Memory B cell (primary cell): ENCODE data around the gene NUFIP2.

ENCODE experiments used
- ATAC-seq: fragments of 150-1000 bp; cut with Tn5 transposase; 2 replicates; pipeline ENCODE4 v1.10.0; 2021; ENCODE audit warnings: low read depth, mild to moderate bottlenecking, moderate library complexity
- DNase-seq, 2 donors: peaks; one replicate each; pipeline ENCODE4 v3.0.0; 2022; ENCODE audit warnings: low spot score in 2 of 2
- H3K27ac Mint-ChIP-seq: one replicate; pipeline ENCODE4 v1.8.0; 2022; ENCODE audit warnings: mild to moderate bottlenecking, moderate library complexity, mixed read lengths
- H3K27me3 Mint-ChIP-seq: one replicate; pipeline ENCODE4 v1.8.0; 2022; ENCODE audit warnings: mixed read lengths
- H3K36me3 Mint-ChIP-seq: one replicate; pipeline ENCODE4 v1.8.0; 2022; ENCODE audit warnings: mild to moderate bottlenecking, mixed read lengths
- H3K4me1 Mint-ChIP-seq: one replicate; pipeline ENCODE4 v1.8.0; 2022; ENCODE audit warnings: mixed read lengths
- H3K4me3 Mint-ChIP-seq: one replicate; pipeline ENCODE4 v1.8.0; 2022; ENCODE audit warnings: mild to moderate bottlenecking, moderate library complexity, mixed read lengths
- H3K9me3 Mint-ChIP-seq: one replicate; pipeline ENCODE4 v1.8.0; 2022; ENCODE audit warnings: mixed read lengths

NUFIP2 gene

GRCh38 chr17:29212094-29212631 lies 81.8 kb downstream of the NUFIP2 start:
- Mint-ChIP-seq H3K27ac (no peak overlapping the region), H3K4me1 (no peaks in the 10 kb centered on the region), H3K9me3 (no peaks in the 10 kb centered on the region), H3K27me3 (peaks cover 2% of the 10 kb centered on the region), H3K4me3 (no peak overlapping the region), H3K36me3 (no peaks in the 10 kb centered on the region)
- ATAC-seq (no peak), DNase-seq (no peak)

DNA sequence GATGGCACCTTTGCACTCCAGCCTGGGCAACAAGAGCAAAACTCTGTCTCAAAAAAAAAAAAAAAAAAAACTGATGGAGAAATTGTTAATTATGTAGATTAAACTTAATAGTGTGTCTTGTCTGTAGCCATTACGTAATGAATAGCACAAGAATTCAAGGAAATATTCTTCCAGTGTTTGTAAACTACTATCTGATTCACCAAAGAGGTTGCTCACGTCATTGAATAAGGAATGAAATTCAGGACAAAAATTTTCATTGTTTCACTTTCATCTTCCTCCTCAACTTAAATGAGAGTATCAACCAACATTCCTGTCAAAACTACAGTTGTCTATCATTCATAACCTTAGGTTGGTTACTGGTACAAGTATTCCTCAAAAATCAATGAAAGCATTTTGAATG lies 83.1 kb downstream of the NUFIP2 start:
- Mint-ChIP-seq H3K27me3 (no peaks in the 10 kb centered on the region), H3K4me1 (no peaks in the 10 kb centered on the region), H3K4me3 (no peak overlapping the region), H3K36me3 (no peaks in the 10 kb centered on the region), H3K27ac (no peak overlapping the region), H3K9me3 (no peaks in the 10 kb centered on the region)
- ATAC-seq = no peak
- DNase-seq = no peak

- Mint-ChIP-seq H3K36me3 (no peaks in the 10 kb centered on the region), H3K27ac (no peak overlapping the region), H3K4me3 (no peak overlapping the region), H3K4me1 (no peaks in the 10 kb centered on the region), H3K9me3 (no peaks in the 10 kb centered on the region), H3K27me3 (no peaks in the 10 kb centered on the region)
- ATAC-seq (no peak), DNase-seq (no peak)
These were observed 84.9 kb downstream of the NUFIP2 start for GRCh38 chr17:29209073-29209472.

DNA sequence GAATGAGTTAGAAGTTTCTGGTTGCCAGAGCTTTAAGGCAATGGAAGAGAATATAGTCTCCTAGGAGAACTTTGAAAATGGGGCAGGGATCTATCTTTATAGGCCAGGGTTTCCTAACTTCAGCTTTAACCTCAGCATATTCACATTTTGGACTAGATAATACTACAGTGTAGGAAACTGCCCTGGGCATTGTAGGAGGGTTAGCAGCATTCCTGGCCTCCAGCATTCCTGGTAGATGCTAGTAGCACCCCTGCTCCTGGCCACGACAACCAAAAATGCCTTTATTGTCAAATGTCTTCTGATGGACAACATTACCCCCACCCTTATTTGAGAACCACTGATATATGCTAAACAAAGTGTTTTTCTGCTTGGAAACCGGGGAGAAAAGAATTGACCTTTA lies 86.0 kb downstream of the NUFIP2 start:
- Mint-ChIP-seq H3K27me3 (no peaks in the 10 kb centered on the region), H3K36me3 (no peaks in the 10 kb centered on the region), H3K27ac (no peak overlapping the region), H3K4me1 (no peaks in the 10 kb centered on the region), H3K4me3 (no peak overlapping the region), H3K9me3 (no peaks in the 10 kb centered on the region)
- DNase-seq (no peak), ATAC-seq (no peak)
